C4-2B (cell line): ENCODE measurements around the gene SESN1.

Experiments
- H3K27ac ChIP-seq: fragments of 450-650 bp; 2 replicates; pipeline ENCODE4 v1.5.1; 2017
- ZFX ChIP-seq: fragments of 450-650 bp; IDR thresholded peaks from 2 replicates; pipeline ENCODE4 v1.6.1; 2017
- TF ChIP-seq, protein P1 (sequence below): fragments of 450-650 bp; conservative IDR thresholded peaks from 2 replicates; pipeline ENCODE4 v1.5.1; 2017; ENCODE audit warnings: mild to moderate bottlenecking

Gene SESN1

DNA sequence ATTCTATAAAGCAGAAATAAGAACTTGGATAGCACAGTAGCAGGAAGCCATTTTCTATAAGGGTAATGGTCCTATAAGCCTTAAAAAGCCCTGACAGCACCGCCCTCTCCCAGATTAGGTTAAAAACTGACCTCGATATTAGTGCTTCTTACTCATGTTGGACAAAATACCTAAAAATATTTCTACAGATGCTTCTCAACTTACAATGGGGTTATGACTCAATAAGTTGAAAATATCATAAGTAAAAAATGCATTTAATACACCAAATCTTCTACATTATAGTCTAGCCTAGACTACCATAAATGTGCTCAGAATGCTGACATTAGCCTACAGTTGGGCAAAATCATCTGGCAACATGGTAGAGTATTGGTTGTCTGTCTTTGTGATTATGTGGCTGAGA lies 70.3 kb downstream of the SESN1 start:
- H3K27ac ChIP-seq: no peak overlapping the region
- no peak for TF ChIP-seq ZFX
- TF ChIP-seq, protein P1, sequence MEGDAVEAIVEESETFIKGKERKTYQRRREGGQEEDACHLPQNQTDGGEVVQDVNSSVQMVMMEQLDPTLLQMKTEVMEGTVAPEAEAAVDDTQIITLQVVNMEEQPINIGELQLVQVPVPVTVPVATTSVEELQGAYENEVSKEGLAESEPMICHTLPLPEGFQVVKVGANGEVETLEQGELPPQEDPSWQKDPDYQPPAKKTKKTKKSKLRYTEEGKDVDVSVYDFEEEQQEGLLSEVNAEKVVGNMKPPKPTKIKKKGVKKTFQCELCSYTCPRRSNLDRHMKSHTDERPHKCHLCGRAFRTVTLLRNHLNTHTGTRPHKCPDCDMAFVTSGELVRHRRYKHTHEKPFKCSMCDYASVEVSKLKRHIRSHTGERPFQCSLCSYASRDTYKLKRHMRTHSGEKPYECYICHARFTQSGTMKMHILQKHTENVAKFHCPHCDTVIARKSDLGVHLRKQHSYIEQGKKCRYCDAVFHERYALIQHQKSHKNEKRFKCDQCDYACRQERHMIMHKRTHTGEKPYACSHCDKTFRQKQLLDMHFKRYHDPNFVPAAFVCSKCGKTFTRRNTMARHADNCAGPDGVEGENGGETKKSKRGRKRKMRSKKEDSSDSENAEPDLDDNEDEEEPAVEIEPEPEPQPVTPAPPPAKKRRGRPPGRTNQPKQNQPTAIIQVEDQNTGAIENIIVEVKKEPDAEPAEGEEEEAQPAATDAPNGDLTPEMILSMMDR: no peak

DNA sequence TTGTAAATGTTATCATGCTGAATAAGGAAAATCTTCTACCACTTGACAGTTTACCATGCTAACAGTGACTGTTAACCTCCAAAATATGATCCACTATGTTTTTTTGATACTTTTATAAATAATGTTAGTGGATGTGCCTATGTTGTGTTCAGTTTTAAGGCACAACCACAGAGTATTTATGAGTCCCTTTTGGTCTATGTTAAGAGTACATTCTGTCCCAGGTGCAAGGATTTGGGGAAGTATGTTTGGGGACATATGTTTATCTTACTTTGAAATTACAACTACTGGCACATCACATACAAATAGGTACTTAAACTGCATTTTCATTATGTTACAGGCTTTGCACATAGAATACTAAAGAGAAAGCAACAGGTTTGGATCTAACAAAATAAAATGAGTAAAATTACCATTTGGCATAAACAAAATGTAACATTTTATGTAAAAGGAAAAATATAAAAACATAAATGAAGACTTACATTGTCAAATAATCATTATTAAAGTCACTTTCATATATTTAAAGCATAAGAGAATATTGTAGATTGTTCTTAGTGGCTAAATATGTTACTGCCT lies 71.2 kb downstream of the SESN1 start:
- no peak for TF ChIP-seq ZFX
- TF ChIP-seq, protein P1: no peak
- no peak overlapping the region for H3K27ac ChIP-seq

DNA sequence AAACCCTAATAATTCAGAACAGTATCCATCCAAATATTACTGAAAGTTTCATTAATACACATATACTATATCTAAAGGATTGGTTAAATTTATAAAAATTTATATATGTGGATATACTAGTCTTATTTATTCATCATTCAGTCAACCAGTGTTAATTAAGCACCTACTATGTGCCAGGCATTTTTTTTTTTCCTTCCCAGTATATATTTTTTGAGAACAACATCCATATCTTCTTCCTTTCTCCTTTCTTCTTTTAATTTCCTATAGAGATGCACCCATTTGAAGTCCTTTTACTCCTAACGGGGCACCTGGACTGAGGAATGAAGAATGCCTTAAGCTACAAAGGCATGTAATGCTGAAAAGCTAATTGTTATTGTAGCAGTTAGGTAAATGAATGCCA lies 72.8 kb downstream of the SESN1 start:
- TF ChIP-seq ZFX: no peak
- TF ChIP-seq, protein P1: no peak
- H3K27ac ChIP-seq: no peak overlapping the region

DNA sequence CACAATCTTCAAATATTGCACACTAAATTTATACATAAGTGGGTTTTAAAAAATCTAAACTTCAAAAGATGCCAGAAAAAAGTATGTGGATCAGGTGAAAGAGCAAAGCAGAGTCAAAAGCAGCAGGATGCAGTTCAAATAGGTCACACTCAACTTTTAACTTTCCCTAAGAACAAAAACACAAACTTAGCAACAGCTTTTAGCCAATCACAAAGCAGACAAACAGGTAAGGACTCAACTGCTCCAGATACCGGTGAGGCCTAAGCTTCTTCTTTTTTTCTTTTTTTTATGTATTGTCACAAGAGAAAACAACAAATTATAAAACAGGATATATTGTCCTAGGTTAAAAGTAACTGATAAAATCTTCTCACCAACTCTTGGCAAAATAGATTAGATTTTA lies 74.7 kb downstream of the SESN1 start:
- no peak overlapping the region for H3K27ac ChIP-seq
- TF ChIP-seq, protein P1: no peak
- TF ChIP-seq ZFX: no peak

DNA sequence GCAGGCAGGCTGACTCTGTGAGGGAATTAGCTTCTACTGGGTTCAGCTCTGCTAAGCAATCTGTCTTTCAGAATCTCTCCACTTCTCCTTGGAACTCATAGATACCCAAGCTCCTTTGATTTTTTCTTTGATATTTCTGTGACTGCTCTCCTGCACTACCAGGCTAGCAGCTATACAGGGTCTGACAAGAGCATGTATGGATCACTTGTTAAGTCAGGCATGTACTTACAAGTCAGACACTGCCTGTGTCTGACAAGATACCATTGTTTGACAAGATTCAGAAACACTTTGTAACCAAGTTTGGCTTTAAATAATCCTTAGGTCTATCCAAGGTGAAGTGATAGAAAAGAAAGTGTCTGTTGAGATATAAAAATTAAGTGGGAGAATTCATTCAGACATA lies 79.5 kb downstream of the SESN1 start:
- TF ChIP-seq, protein P1: no peak
- TF ChIP-seq ZFX: no peak
- H3K27ac ChIP-seq: no peak overlapping the region

DNA sequence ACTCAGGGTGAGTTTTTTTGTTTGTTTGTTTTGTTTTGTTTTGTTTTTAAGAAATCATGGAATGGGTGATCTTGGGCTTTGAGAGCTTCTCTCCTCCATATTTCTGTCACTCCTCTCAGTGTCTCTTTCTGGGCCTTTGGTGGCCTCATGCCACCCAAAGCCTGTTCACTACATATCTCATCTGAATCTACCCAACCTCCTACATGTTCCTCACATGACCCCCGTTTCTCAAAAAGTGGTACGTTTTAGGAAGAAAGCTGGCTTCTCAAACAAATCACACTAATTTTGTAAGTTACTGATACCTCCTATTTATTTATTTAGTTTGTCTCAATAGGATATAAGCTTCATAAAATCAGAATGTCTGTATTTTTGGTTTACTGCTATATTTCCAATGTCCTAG lies 80.0 kb downstream of the SESN1 start:
- no peak overlapping the region for H3K27ac ChIP-seq
- TF ChIP-seq, protein P1: no peak
- TF ChIP-seq ZFX: no peak

DNA sequence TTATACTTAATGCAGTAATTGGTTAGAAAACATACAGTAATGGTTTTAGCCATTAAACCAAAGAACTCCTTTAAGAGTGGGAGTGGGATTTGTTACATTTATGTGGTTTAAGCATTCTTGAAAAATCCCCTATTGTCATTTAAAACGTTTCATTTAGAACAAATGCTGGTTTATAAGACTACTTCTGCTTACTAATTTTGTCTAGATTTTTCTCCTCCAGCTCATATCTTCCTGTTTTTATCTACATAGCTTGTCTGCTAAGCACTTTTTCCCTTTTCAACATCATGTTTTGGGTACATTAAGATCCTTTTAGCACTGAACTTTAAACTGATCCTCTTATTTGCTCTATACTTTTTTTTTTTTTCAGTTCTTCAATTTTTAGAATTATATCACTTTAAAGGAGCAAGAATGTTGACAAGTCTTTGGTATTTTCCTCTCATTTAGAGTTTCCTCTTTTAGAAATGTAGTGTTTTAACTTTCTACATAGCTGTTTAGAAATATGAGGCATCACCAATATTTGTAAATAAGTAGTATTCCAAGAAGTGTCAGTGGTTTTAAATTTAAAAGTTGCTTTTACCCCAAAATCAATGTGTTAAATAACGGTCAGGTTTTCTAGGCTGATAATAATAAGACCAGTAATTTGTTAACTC lies 80.9 kb downstream of the SESN1 start:
- no peak overlapping the region for H3K27ac ChIP-seq
- TF ChIP-seq, protein P1: no peak
- no peak for TF ChIP-seq ZFX
